ENCODE data around the gene PCBP4. TPM values are rescaled to one million over a fixed set of nuclear protein-coding genes. Genes with fewer than 3 reads are reported as not detected.

The PCBP4 gene
- total RNA-seq: 100 to 1,000 TPM in 2 of 4 donors, 10 to 100 TPM in 2; 39.7 to 261 (median 159) TPM

DNA sequence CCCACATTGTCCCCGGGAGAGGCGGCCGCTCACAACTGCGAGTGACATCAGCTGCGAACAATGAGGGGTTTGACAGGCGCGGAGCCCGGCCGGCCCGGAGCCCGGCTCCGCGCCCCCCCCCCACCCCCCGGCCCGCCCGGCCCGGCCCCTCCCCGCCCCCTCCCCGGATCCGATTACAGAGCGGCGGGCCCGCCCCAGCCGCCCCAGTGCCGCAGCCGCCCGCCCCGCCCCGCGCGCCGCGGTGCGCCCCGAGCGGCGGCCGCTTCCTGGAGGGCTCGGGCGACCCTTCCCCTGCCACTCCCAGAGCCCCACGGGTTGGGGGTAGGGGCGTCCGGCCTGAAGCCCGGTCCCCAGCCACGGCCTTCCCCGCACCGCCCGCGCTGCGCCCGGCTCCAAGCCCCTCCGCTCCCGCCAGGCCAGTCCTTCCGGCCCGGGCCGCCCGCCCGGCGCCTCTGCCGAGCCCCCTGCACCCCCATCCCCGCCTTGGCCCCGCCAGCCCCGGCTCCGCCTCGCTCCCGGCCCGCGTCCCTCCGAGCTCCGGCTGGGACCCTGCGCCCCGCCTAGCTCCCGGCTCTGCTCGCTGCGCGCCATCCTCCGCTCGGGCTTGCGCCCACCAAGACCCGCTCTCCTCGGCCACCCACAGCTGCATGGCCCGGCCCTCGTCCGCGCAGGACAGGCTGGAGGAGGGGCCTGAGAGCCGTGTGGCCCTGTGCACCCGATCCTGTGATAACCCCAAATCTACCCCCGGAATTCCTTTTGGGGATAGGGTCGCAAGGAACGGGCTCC is at the start of gene PCBP4:
Gene PCBP4, minus strand, starts transcription at position 71 of the 786 bp plus-strand sequence. CDS start 6,214 bp downstream, outside the sequence.
- H3K36me3 ChIP-seq: no peaks in the 10 kb centered on the region
- intact Hi-C loops (cut with DNase I; ENCODE audit: low total_unique reads): no loop called here
- peak within 1 kb of the TSS; percentile 46 to 80 for H3K4me3 ChIP-seq
- no peak for TF ChIP-seq CTCF (IDR thresholded peaks at IDR 0.05)
- peak; percentile 30 to 92 for TF ChIP-seq POLR2A (IDR thresholded peaks at IDR 0.05)
- H3K4me1 ChIP-seq: peaks cover 0 to 15% of the 10 kb centered on the region in 2 donors
- H3K27me3 ChIP-seq: no peaks in the 10 kb centered on the region
- peak; percentile 74 to 76 for DNase-seq
- H3K9me3 ChIP-seq: no peaks in the 10 kb centered on the region
- peak within 1 kb of the TSS; percentile 89 to 94 for H3K27ac ChIP-seq

DNA sequence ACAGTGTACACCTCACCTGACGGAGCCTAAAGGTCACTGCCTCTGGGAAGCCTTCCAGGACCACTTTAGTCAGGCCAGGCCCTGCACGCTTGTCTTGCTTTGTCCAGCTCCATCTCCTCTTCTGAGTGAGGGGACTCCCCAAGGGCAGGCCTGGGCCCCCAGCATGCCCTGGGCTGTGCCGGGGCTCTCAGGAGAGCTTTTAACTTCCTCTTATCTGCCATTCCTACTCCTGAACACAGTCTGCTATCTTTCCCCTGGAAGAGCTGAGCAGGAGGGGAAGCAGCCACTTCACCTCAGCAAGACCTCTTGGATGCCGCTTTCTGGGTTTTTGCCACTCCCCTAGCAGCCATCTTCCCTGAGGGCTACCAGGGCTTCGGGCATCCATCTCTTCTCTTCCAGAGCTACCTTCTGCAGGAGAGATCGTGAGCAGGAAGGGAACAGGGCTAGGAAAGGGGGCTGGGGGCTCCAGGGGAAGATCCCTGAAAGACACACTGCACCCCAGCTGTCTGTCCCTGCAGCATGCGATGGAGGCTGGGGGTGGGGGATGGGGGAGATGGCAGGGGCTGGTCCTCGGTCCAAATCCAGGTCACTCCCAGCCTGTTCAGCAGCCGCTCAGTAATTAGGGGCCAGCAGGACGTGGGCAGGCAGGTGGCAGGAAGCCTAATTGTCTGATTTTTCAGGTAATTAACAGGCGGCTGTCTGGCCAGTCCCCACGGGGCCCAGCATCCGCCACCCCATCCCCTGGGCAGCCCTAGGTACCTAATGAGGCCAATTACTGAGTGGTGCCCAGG is 48.4 kb upstream of the PCBP4 start:
- no peak overlapping the region for H3K27ac ChIP-seq
- TF ChIP-seq CTCF (IDR thresholded peaks at IDR 0.05): no peak
- no peak for TF ChIP-seq POLR2A (IDR thresholded peaks at IDR 0.05)
- H3K4me3 ChIP-seq: no peak overlapping the region
- no peaks in the 10 kb centered on the region for H3K27me3 ChIP-seq
- no peaks in the 10 kb centered on the region for H3K9me3 ChIP-seq
- H3K4me1 ChIP-seq: peaks cover 0 to 7% of the 10 kb centered on the region in 2 donors
- H3K36me3 ChIP-seq: no peaks in the 10 kb centered on the region
- intact Hi-C loops (cut with DNase I; ENCODE audit: low total_unique reads): no loop called here
- no peak for DNase-seq

GRCh38 chr3:52014613-52015012 is 47.4 kb upstream of the PCBP4 start:
- TF ChIP-seq POLR2A (IDR thresholded peaks at IDR 0.05) (no peak), CTCF (IDR thresholded peaks at IDR 0.05) (no peak)
- Histone ChIP-seq H3K36me3 (no peaks in the 10 kb centered on the region), H3K4me3 (no peak overlapping the region), H3K9me3 (no peaks in the 10 kb centered on the region), H3K27me3 (no peaks in the 10 kb centered on the region), H3K4me1 (peaks cover 0 to 7% of the 10 kb centered on the region in 2 donors), H3K27ac (no peak overlapping the region)
- intact Hi-C loops (cut with DNase I; ENCODE audit: low total_unique reads): loop anchor here (5.0 kb wide), 1 partner anchor 103 kb away; no protein-coding TSS in a partner anchor
- DNase-seq: no peak

DNA sequence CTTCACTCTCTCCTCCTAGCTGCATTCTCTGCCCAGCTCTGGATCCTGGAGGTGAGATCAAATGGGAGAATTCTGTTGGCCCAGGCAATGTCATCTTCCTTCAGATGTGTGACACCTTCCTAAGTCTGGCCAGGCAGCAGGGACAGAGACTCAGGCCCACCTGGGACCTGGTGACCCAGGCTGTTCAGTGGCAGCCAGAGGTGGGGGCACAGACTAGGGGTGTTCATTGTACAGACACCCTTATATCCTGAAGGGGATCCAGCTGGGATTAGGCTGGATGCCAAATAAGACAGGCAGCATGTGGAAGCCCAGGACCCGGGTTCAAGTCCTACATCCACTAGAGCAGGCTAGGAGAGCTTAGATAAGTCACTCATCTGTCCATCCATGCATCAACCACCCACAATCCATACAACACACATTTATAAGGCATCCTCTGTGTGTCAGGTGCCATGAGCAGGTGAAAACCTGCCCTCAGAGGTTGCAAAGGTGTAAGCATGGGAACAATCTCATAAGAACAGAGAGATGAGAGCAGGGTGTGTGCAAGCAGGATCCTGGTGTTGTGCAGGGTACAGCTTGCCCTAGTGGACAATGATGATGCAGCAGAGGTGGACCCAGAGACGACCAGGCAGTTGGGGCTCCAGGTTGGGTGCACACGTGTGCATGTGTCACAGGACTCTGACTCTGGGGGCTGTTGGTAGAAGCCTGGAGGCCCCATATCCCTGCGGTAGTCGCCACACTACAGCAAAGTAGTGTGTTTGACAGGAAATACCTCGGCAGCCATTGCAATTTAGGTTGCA is 46.7 kb upstream of the PCBP4 start:
- Histone ChIP-seq H3K9me3 (no peaks in the 10 kb centered on the region), H3K4me3 (no peak overlapping the region), H3K27me3 (no peaks in the 10 kb centered on the region), H3K36me3 (no peaks in the 10 kb centered on the region), H3K4me1 (peaks cover 0 to 7% of the 10 kb centered on the region in 2 donors), H3K27ac (no peak overlapping the region)
- TF ChIP-seq POLR2A (IDR thresholded peaks at IDR 0.05): no peak
- no peak for TF ChIP-seq CTCF (IDR thresholded peaks at IDR 0.05)
- intact Hi-C loops (cut with DNase I; ENCODE audit: low total_unique reads): loop anchor here (5.0 kb wide), 1 partner anchor 103 kb away; no protein-coding TSS in a partner anchor
- no peak for DNase-seq
